ENCODE data around the gene NLGN3.

NLGN3 gene

GRCh38 chrX:71109051-71109450 lies 35.6 kb upstream of the NLGN3 start:
- H3K4me2 ChIP-seq (ENCODE audit: insufficient read depth, low read length), result peak overlapping the region; percentile 83
- ATAC-seq (ENCODE audit: insufficient read depth, low read depth) (peak; percentile 6; the same call in 1 of the 3 replicates), DNase-seq (peak; percentile 49)
- TF ChIP-seq EZH2 (IDR thresholded peaks at IDR 0.05; ENCODE audit: borderline replicate concordance, low read depth, low read length, severe bottlenecking) (no peak), CTCF (IDR thresholded peaks at IDR 0.05; ENCODE audit: borderline replicate concordance, extremely low read depth, low read length, poor library complexity, severe bottlenecking) (peak; percentile 44)
- H3K27ac ChIP-seq (ENCODE audit: low read length), result peak overlapping the region; percentile 100
- H3K4me1 ChIP-seq (ENCODE audit: insufficient read depth, low read length), result peaks cover 87% of the 10 kb centered on the region
- H3K79me2 ChIP-seq (ENCODE audit: insufficient read depth, low read length), result peaks cover 78% of the 10 kb centered on the region
- H4K20me1 ChIP-seq (ENCODE audit: insufficient read depth, low read length), result no peaks in the 10 kb centered on the region
- H3K9me3 ChIP-seq (ENCODE audit: insufficient read depth, low read length, severe bottlenecking), result no peaks in the 10 kb centered on the region
- H3K36me3 ChIP-seq (ENCODE audit: insufficient read depth, low read length), result peaks cover 35% of the 10 kb centered on the region
- H3K4me3 ChIP-seq (ENCODE audit: low read depth in 1 of 2, low read length in 2 of 2), result peak overlapping the region; percentile 30 to 93
- H3K27me3 ChIP-seq (ENCODE audit: insufficient read depth, low read length, poor library complexity), result no peaks in the 10 kb centered on the region
- no peak overlapping the region for H2AFZ ChIP-seq (ENCODE audit: low read depth, low read length)
- H3K9ac ChIP-seq (ENCODE audit: low read depth, low read length), result peak overlapping the region; percentile 91

DNA sequence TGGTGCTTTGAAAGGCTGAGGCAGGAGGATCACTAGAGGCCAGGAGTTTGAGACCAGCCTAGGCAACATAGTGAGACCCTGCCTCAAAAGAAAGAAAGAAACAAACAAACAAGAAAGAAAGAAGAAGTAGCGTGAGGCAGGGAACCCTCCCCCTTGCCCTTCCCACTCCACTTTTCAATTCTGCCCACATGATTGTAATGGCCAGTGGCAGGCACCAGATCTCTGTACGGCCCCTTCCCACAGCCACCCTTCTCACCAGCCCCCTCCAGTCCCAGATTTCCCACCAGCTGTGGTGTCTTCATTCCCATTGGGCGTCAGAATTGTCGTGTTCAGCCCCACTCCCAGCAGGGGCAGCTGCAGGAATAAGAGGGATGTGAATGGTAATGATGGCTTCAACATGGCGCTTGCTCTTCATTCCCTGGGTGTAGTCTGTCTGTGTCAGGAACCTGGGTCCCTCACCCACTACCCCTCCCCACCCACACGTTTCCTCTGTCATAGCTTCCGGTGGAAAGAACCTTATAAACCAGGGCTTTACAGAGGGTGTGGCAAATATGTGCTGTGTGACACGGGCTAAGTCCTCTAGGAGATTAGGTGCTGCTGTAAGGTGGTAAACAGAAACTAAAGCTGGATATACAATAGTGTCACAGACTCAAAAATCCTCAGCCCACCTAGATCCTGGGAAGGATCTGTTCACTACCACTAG lies 33.3 kb upstream of the NLGN3 start, which contains the start of gene IL2RG:
TSS of gene IL2RG (minus strand) at position 437 of the 703 bp plus-strand sequence. CDS start at position 399, 38 bp downstream.
- Histone ChIP-seq H3K4me1 (ENCODE audit: insufficient read depth, low read length) (peaks cover 65% of the 10 kb centered on the region), H2AFZ (ENCODE audit: low read depth, low read length) (peak within 1 kb of the TSS; percentile 8), H3K79me2 (ENCODE audit: insufficient read depth, low read length) (peaks cover 56% of the 10 kb centered on the region), H3K4me2 (ENCODE audit: insufficient read depth, low read length) (peak within 1 kb of the TSS; percentile 83), H3K36me3 (ENCODE audit: insufficient read depth, low read length) (peaks cover 35% of the 10 kb centered on the region), H3K4me3 (ENCODE audit: low read depth in 1 of 2, low read length in 2 of 2) (peak within 1 kb of the TSS; percentile 30 to 93), H3K9me3 (ENCODE audit: insufficient read depth, low read length, severe bottlenecking) (no peaks in the 10 kb centered on the region), H3K27ac (ENCODE audit: low read length) (peak within 1 kb of the TSS; percentile 100), H3K9ac (ENCODE audit: low read depth, low read length) (peak within 1 kb of the TSS; percentile 91), H4K20me1 (ENCODE audit: insufficient read depth, low read length) (no peaks in the 10 kb centered on the region), H3K27me3 (ENCODE audit: insufficient read depth, low read length, poor library complexity) (no peaks in the 10 kb centered on the region)
- DNase-seq, result peak; percentile 86
- ATAC-seq (ENCODE audit: insufficient read depth, low read depth), result peak; percentile 71
- TF ChIP-seq EZH2 (IDR thresholded peaks at IDR 0.05; ENCODE audit: borderline replicate concordance, low read depth, low read length, severe bottlenecking) (no peak), CTCF (IDR thresholded peaks at IDR 0.05; ENCODE audit: borderline replicate concordance, extremely low read depth, low read length, poor library complexity, severe bottlenecking) (no peak)

GRCh38 chrX:71111921-71112431 lies 32.7 kb upstream of the NLGN3 start:
- Histone ChIP-seq H3K27ac (ENCODE audit: low read length) (peak overlapping the region; percentile 100), H3K4me1 (ENCODE audit: insufficient read depth, low read length) (peaks cover 59% of the 10 kb centered on the region), H3K9me3 (ENCODE audit: insufficient read depth, low read length, severe bottlenecking) (no peaks in the 10 kb centered on the region), H3K27me3 (ENCODE audit: insufficient read depth, low read length, poor library complexity) (no peaks in the 10 kb centered on the region), H2AFZ (ENCODE audit: low read depth, low read length) (peak overlapping the region; percentile 8), H3K4me3 (ENCODE audit: low read depth in 1 of 2, low read length in 2 of 2) (peak overlapping the region; percentile 30 to 93; a peak in 3 of 4 replicates), H4K20me1 (ENCODE audit: insufficient read depth, low read length) (no peaks in the 10 kb centered on the region), H3K4me2 (ENCODE audit: insufficient read depth, low read length) (peak overlapping the region; percentile 83), H3K9ac (ENCODE audit: low read depth, low read length) (peak overlapping the region; percentile 91), H3K36me3 (ENCODE audit: insufficient read depth, low read length) (peaks cover 31% of the 10 kb centered on the region), H3K79me2 (ENCODE audit: insufficient read depth, low read length) (peaks cover 52% of the 10 kb centered on the region)
- ATAC-seq (ENCODE audit: insufficient read depth, low read depth), result peak; percentile 52
- TF ChIP-seq EZH2 (IDR thresholded peaks at IDR 0.05; ENCODE audit: borderline replicate concordance, low read depth, low read length, severe bottlenecking), result no peak
- TF ChIP-seq CTCF (IDR thresholded peaks at IDR 0.05; ENCODE audit: borderline replicate concordance, extremely low read depth, low read length, poor library complexity, severe bottlenecking), result no peak
- peak; percentile 65 for DNase-seq
